DMS153 treated with DMSO at 0.1 percent for 48 hours (cell line): Measurements from ENCODE around the gene OR13G1.
"Not testable (repeated sequence)": the region's sequence is repeated elsewhere in the genome, so short reads cannot be mapped to it uniquely, and the experiment has no call there.

Experiments
- DNase-seq: peaks from one replicate; lab custom pipeline; 2025; ENCODE audit not compliant: unreplicated experiment; lab: John Stamatoyannopoulos, UW

The OR13G1 gene, protein sequence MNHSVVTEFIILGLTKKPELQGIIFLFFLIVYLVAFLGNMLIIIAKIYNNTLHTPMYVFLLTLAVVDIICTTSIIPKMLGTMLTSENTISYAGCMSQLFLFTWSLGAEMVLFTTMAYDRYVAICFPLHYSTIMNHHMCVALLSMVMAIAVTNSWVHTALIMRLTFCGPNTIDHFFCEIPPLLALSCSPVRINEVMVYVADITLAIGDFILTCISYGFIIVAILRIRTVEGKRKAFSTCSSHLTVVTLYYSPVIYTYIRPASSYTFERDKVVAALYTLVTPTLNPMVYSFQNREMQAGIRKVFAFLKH

DNA sequence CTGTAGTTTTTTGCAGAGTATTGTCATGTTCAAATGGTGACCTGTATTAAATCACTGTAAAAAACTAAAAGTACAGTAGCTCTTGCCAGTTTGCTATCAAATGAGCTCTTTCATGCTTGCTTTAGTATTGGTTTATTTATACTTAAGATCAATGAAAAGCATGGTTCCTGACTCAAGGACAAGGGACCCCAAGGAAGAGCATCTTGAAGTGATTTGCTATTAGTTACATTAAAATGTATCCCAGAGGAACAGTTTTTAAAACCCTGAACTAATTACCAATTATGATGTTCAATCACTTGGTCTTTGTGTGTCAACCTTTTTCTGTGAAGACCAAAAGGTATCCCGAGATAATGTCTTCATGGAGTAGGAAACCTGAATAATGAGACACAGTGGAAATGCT, at the start of gene OR13G1:
OR13G1 (minus strand) TSS at position 101 of the 400 bp plus-strand sequence. CDS start 6,698 bp downstream, outside the sequence.
- DNase-seq, result no peak

DNA sequence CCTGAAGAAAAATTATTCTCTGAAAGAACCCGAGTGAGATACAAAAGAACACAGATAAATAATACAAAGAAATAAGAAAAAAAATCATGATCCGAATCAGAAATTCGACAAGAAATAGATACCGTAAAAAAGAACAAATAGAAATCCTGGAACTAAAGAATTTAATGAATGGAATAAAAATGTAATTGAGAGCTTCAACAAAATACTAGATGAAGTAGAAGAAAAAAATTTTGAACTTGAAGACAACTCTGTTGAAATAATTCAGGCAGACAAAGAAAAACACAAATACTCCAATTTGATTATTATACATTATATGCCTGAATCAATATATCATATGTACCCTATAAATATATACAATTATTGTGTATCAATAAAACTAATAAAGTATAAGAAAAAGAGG, 41.7 kb upstream of the OR13G1 start:
- no peak for DNase-seq

DNA sequence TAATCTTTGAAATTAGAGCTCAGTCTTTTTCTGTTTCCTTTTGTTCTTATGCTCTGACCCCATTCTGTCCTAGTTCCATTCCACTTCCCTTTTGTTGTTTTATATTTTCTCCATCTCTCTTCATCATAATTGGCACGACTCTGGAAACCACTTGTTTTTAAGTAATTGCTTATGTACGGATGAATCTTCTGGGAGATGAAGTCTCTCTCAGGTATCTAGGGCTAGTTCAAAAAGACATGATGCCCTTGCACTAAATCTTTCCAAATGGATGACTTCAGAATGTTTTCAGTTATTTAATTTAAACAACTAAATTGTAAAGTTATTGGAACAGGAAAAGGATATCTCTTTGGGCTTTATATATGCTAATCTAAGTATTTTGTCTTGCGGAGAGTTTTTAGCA, 37.0 kb upstream of the OR13G1 start, which contains the start of gene OR6F1:
OR6F1 (minus strand) TSS at position 101 of the 400 bp plus-strand sequence. CDS start 3,891 bp downstream, outside the sequence.
- no peak for DNase-seq

DNA sequence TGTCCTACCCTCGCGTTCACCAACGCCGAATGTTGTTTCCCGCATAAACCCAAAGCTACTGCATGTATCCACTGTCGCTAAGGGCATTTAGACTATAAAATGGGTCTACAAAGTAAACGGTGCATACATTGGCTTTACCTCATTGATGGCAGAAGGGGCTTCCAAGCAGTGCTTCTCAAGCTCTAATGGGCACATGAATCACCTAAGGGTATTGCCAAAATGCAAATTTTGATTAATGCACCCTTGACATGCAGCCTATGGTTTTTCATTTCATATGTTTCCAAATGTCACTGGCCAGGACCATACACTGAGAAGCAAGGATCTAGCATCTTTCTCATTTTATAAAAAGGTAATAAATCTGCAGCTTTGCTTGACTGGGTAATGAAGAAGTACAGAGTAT, 34.2 kb upstream of the OR13G1 start:
- no peak for DNase-seq

DNA sequence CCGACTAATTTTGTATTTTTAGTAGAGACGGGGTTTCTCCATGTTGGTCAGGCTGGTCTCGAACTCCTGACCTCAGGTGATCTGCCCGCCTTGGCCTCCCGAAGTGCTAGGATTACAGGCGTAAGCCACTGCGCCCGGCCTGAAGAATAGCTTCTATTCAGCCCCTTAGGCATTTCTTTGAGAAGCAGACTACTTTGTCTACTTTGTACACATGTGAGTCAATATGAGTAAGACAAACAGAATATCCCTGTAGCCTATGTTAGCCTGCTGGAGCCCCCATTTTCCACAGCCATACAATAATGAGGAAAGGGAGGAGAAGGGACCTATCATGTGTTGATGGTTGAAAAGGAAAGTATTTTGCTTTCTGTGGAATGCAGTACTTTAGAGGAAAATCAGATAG, 31.1 kb upstream of the OR13G1 start:
- DNase-seq, result not testable (repeated sequence)

DNA sequence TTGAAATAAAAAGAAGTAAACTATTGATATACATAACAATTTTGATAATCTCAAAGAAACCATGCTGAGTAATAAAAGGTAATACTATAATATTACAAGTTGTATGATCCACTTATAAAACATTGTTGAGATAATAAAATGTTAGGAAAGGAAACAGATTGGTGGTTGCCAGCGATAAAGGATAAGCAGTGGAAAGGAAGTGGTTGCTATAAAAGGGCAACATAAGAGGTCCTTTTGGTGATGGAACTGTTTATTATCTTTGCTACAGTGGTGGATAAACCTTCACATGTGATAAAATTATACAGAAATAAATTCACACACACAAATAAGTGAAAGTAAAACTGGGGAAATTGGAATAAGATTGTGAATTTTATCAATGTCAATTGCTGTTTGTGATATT, 21.8 kb upstream of the OR13G1 start:
- DNase-seq, result no peak

DNA sequence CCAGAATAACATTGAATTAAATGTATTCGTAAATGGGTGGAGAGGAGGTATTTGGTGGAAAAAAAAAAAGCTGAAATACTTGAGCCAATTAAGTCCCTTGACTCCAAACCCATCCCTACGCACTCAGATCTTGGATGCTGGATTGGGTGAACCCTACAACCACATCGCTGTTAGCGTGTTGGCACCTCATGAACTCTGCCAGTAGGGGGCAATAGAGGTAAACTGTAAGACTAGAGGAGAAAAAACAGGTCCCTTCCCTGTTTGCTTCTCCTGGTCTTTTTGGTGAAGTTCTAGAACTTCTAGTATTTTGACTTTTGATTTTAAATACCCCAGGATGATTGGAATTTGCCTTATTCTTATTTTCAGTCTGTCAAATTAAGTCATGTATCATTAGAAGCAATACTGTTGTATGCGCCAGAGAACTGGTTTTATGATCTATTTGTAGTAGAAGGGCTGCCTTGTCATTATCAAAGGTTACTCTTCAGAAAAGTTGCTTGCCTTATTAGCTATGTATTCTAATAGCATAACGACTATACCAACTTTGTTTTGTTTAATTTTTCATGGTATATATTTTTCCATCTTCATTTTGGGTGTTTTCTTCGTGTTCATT, 1.9 kb upstream of the OR13G1 start:
- DNase-seq, result peak; percentile 43

DNA sequence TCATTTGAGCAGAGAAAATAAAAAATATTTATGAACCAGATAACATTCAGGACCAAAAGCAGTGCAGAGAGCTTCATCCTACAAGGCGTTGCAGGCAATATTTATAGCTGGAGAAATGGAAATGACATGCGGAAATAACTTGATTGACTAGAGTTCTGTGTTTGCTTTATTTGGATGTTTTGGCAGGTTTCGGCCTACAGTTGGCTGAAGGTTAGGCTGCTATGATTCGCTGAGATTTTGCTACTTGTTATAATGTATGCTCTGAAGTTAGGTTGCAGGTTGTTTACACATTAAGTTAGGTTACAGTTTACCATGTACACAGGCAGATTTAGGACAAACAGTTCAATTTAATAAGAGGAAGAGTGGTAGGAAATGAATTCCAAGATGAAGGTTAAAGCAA, 632 bp upstream of the OR13G1 start:
- no peak for DNase-seq

DNA sequence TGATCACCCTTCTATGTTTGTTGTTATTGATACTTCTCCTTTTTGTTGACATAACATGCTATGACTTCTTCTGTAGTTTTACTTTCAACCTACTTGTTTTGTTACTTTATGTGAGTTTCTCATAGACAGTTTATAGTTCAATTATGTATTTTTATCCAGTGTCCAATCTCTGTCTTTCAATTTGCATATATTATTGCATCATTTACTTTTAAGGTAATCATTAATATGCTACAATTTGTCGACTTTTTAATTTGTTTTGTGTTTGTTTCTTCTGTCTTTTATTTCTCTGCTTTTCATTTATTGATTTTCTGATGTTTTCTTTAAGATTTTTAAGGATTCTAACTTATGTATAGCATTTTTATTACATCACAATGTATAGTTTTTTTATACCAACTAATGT, 10.3 kb downstream of the OR13G1 start:
- DNase-seq, result no peak

DNA sequence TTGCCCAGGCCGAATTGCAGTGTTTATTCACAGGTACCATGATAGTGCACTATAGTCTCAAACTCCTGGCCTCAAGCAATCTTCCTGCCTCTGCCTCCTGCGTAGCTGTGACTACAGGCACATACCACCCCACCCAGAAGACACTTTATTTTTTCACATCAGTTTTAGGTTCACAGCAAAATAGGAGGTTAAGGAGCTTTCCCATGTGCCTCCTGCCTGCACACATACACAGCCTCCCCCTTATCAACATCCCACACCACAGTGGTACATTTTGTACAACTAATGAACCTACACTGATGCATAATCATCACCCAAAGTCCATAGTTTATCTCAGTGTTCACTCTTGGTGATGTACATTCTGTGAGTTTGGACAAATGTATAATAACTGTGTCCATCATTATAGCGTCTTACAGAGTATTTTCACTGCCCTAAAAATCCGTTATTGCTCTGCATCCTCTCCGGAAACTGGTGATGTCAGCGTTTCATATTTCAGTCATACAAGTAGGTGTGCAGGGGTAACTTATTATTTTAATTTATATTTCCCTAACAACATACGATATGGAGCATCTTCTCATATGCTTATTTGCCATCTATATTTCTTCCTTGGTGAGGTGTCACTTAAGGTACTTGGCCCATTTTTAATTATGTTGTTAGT, 23.2 kb downstream of the OR13G1 start:
- DNase-seq, result no peak

DNA sequence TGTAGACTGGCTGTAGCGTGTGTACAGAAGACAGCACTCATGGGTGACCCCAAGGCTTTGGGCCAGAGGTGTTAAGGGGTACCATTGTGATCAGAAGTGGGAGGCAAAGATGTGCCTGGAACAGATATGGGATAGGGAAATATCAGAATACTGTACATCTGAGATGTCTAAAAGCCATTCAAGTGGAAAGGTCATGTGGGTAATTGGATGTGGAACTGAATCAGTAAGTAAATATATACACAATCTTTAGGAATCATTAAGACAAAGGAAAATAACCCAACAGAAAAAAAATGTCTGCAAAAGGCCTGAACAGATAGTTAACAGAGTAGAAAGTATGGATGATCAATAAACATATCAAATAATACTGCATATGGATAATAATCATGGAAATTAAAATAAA, 26.5 kb downstream of the OR13G1 start:
- no peak for DNase-seq

DNA sequence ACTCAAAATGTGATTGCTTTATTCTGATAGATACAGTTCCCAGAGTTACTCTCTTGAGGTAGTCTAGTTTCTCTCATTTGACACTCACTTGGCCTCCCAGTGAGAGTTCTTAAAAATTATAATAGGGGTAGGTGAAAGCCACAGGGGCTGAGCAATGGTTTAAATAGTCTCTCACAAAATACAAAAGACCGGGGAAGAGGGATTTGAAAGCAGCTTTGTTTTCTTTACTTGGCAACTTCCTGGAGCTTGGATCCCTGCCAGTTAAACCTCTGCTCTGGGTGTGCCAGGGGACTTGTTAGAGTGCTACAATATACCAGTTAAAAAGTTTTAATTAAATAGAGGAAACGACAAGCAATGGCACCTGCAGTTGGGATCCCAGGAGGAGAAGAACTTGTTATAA, 31.7 kb downstream of the OR13G1 start:
- DNase-seq, result peak; percentile 10

DNA sequence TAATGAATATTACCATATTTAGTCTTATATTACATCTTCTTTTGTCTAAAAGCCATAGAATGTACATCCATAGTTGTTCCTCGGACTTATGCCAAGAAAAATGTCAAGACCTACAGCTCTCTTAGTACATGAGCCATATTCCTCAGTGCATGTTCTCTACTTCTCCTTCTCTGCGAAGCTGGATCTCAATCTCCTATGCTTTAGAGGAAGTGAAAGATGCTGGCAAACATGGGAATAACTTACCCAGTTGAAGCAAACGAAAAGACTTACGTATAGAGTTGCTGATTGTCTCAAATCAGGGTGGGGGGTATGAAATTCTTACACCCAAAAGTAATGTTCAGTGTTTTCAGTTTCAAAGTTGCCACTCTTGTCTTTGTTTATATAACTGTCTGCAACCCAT, 32.7 kb downstream of the OR13G1 start:
- DNase-seq, result no peak

DNA sequence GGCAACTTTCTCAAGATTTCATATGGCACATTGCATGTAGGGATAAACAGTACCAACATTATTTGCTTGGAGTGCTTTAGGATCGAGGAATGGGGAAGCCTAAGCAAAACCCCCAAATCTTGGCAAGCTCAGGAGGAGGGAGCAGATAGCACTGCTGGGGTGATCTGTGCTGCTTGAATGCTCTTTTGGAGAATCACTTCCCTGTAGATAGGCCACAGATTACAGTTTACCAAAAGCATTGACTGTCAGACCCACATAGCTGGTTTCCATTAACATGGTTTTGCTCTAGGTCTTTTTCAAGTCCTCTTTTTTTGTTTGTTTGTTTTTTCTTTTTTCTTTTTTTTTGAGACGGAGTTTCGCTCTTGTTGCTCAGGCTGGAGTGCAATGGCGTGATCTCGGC, 36.8 kb downstream of the OR13G1 start:
- DNase-seq, result no peak

DNA sequence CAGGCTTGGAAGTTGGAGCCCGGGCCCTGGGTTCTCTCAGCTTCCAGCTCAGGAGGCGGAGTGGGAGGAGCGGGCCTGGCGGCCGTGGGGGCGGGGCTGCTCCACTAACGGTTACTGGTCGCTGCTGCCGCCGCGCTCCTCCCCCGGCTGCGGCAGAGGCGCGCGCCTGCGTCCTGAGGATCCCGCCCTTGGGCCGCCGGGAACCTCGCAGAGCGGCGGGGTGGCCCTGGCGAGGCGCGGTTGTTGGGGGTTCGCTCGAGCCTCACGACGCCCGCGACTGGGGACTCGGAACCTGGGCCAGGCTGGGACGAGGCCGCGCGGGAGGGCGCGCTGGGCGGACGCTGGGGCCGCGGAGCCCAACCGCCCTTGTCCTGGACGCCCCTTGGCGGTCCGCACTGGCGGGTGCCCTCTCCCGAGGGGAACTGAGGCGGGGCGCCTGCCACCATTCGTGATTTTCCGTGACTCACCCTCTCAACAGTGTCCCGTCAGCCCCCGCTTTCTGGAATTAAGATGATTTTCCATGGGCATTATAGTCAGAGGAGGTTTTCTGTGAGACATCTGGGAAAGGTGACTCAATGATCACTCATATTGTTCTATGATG, 40.1 kb downstream of the OR13G1 start:
- DNase-seq, result no peak

DNA sequence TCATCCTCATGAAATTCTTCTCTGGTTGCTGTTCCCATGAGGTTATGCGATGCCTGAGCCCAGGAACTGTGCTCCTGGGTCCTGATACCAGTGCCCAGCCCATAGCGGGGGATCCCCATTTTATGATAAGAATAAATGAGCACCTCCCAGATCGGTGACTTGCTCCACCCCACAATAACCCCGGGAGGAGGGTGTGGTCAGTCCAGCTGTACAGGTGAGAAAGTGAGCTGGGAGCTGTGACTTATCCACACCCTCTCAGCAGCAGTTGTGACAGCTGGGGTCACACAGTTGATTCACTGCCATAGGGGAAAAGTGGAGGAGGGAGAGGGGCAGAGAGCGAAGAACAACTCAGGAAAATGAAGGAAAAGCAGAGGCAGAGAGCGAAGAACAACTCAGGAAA, 40.8 kb downstream of the OR13G1 start:
- DNase-seq, result no peak

DNA sequence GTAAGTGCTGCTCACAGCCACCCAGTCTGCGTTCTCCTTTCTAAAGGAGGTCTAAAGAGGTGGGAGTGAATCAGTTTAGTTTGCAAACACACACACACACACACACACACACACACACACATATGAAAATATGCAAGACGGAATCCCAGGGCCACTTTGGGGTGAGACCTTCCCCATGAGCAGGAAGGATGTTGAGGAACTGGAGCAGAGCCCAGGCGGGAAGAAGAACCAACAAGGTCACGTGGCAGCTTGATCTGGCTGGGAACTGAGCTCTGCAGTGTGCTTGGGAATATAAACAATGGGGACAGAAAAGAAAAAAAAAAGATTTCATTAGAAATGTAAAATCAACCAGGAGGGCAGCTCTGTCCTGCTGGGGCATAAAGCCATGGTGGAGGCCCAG, 41.5 kb downstream of the OR13G1 start:
- DNase-seq, result no peak

DNA sequence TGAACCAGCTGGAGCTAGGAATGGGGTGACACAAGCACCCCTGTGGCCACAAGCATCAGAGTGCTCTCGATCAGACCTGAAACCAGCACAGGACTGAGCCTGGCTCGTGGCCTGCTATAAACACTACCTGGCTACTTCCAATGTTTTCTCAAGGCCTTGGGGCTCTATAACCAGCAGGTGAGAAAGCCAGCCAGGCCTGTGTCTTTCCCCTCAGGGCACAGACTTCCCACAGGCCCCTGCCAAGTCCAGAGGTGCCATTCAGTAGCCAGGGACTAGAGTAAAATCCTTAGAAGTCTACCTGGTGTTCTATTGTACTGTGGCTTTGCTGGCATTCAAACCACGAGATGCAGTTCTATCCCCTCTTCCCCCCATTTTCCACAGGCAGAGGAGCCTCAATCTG, 51.6 kb downstream of the OR13G1 start:
- no peak for DNase-seq
